SKM-1 (cell line): Measurements from ENCODE around the gene TMCC1.
"Not testable (repeated sequence)": the region's sequence is repeated elsewhere in the genome, so short reads cannot be mapped to it uniquely, and the experiment has no call there.

ENCODE experiments used
- DNase-seq: peaks from one replicate; lab custom pipeline; 2025; ENCODE audit not compliant: unreplicated experiment; lab: John Stamatoyannopoulos, UW

TMCC1 gene

GRCh38 chr3:129777806-129778205, 115.7 kb downstream of the TMCC1 start:
- DNase-seq, result no peak

DNA sequence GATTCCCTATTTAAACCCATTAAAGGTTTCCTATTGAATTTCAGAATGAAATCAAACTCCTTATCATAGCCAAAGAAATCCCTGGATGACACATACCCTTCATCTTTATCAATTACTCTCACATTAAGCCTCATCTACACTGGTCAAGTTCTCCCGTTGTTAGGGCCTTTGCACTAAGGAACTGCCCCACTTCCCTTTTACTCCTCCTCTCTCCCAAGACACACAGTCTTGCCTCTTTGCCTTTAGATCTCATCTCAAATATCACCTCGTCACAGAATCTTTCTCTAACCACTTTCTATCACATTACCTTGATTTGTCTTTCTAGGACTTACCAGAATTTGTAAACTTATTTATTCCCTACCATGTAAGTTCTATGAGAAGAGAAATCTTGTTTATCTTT, 117.6 kb downstream of the TMCC1 start:
- DNase-seq, result no peak

DNA sequence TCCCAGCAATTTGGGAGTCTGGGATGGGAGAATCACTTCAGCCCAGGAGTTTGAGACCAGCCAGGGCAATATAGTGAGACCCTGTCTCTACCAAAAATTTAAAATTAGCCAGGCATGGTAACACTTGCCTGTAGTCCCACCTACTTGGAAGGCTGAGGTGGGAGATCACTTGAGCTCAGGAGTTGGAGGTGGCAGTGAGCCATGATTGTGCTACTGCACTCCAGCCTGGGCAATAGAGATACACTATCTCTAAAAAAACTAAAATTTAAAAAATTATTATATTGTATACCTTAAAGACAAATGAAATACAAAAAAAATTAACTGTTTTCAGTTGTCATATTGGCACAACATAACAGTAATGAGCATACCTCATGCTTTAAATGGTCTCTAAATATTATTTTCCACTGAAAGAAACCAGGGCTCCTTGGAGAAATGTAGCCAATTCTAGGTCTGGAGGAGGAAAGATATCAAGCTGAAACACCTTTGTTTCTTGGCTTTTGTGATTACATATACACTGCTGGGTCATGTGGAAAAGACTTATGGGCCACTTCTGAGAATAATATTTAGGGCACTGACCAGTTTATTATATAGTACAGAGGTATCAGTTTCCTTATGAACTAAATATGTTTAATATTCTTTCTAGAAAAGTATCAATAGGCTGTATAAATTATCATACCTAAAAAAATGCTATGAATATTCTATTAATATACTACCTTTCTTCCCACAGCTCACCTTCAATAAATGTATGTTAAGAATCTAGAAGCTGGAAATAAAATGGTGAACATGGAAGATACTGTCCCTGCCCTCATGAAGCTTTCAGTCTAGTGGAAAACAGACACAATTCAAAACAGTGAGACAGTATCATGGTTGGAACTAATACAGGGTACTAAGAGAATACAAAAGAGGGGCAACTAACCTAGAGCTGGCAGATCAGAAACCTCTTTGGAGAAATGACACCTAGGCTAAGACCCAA, 119.5 kb downstream of the TMCC1 start:
- no peak for DNase-seq

DNA sequence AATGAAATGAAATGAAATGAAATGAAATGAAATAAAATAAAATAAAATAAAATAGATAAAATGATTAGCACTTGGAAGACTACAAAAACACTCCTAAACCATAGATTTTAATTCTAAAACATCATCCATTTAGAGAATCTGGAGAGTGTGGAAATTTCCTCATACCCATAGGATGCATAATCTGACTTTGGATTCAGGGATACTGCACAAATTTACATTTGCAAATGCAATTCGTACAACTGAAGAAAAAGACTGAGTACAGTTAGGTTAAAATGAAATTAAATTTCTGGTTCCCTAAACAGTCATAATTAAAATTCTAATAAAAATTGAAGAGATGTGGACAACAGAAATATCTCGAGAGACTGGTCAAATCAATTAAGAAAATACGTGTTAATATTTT, 122.9 kb downstream of the TMCC1 start:
- DNase-seq, result no peak

DNA sequence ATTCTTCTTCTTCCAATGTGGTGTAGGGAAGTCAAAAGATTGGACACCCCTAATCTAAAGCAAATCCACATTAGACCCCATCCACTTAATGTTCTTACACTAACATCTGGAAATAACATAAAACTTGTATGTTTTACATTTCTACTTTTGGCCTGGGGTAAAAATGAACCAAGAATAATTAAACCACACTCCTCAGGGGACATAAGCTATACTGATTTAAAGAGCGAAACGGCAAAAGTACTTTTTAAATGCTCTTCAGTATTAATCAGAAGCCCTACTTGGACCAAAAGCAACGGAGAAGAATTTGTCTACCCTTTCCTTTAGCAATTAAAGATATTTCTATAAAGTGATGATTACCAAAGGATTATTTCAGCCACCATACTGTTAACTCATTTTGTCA, 123.9 kb downstream of the TMCC1 start:
- DNase-seq, result no peak

- DNase-seq, result no peak
These were observed 124.8 kb downstream of the TMCC1 start for GRCh38 chr3:129768728-129769127.

- no peak for DNase-seq
These were observed 127.4 kb downstream of the TMCC1 start for GRCh38 chr3:129766135-129766534.

- DNase-seq, result no peak
These were observed 129.4 kb downstream of the TMCC1 start for GRCh38 chr3:129764090-129764489.

GRCh38 chr3:129758785-129759320, 134.7 kb downstream of the TMCC1 start:
- no peak for DNase-seq

- no peak for DNase-seq
These were observed 135.2 kb downstream of the TMCC1 start for GRCh38 chr3:129758306-129758705.

DNA sequence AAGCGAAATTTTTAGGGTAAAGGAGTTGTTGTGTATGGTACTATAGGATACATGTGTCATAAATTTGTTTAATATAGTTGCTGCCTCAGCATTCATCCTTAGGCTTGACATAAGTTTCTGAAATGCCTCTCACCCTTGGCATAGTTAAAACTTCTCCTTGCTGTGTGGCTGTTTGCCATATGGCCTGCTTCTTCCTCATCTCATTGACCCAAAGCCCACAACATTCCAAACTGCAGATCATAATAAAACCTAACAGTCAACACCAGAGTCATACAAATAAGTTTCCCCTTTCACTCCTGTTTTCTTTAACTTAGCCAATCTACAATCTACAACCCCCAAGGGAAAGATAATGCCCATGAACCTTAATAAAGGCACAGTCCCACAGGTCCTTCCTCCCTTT, 136.6 kb downstream of the TMCC1 start:
- no peak for DNase-seq

GRCh38 chr3:129751105-129751504, 142.4 kb downstream of the TMCC1 start:
- DNase-seq, result not testable (repeated sequence)

DNA sequence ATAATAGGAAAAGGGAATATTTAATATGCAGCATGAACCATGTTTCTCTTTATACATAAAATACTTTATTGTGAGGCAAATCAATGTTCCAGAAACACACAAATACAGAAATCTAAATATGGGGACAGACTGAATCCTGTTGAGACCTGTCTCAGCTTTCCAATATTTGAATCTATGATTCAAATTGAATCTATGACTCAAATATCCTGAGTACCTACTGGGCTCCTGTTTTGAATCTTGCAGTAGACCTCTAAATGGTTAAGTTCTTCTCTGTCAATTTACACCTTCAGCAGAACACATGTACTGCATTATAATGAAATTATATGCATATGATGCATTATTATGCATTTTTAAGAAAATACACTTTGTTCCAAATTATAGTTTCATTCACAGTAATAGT, 143.8 kb downstream of the TMCC1 start:
- no peak for DNase-seq

GRCh38 chr3:129747992-129748391, 145.5 kb downstream of the TMCC1 start:
- no peak for DNase-seq

GRCh38 chr3:129747136-129747535, 146.4 kb downstream of the TMCC1 start:
- no peak for DNase-seq

- DNase-seq, result no peak
These were observed 146.9 kb downstream of the TMCC1 start for GRCh38 chr3:129746629-129747028.

DNA sequence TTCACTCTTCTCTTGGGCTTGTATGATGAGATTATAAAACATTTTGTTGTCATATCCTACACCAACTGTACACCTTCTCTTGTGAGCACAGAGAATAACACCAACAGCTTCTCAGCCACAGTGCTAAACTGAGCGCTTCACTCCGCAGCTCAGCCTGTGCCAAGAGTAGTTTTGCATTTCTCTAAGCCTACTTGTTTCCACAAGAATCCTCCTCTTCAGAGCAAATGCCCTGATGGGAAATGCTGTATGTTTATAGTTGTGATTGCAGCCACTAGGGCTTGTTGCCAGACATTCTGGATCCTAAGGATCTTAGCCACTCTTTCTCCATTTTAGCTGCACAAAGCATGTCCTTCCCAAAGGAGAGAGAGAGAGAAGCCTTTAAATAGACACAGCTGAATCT, 148.3 kb downstream of the TMCC1 start:
- DNase-seq, result no peak

DNA sequence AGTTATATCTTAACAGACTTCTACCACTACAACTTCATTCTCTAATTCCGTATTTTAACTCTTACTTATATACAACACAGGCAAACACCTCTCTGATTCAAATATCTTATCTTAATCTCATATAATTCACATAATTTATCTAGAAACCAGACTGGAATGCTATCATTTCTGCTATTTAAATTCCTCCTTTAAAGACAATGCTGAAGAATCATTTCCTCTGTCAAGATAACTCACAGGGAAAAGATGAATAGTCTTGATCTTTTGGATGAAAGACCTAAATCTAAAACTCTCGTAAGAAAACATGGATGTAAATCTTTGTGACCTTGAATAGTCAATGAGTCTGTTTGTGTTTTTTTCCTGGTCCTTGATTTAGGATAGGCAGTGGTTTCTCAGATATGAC, 151.7 kb downstream of the TMCC1 start:
- no peak for DNase-seq

DNA sequence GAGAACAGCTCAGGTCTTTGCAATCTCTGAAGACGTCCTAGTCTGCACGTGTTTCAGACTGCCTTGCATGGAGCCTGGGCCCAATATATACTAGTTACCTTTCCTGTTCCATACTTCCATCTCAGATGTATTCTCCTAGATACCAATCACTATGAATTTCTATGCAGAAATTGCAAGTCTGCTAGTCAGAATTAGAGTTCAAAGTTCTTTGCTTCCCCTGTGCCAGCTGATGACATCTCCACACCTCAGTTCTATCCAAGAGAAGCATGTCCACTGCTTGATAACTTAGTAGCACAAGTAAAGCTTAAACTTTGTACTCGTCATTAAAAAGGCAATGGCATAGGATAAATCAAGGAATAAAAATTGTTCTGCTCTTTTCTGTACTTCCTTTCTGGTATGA, 153.4 kb downstream of the TMCC1 start:
- no peak for DNase-seq

- no peak for DNase-seq
These were observed 153.9 kb downstream of the TMCC1 start for GRCh38 chr3:129739634-129740033.

- DNase-seq, result no peak
These were observed 155.3 kb downstream of the TMCC1 start for GRCh38 chr3:129738172-129738571.

DNA sequence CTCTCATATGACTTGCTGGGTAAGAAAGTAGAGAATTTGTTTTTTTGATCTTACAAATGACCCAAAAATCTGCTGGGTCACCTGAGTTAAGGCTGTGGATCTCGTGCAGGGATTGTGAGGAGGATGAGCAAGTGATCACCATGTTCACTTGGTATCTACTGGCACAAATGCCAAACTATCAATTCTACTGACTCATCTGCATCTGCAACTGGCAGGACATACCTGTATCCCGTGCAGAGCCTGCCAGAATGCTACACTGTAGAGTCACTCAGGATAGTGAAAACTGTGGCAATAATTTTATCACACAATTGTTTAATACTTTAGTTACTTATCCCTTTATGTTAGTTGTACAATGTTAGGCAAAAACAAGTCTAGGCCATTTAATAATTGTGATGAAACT, 157.4 kb downstream of the TMCC1 start:
- no peak for DNase-seq

- no peak for DNase-seq
These were observed 157.9 kb downstream of the TMCC1 start for GRCh38 chr3:129735638-129736037.
